ENCODE measurements around the gene FANCB.

- TF ChIP-seq POLR2A (IDR thresholded peaks at IDR 0.05; ENCODE audit: low read depth, low read length) (no peak), CTCF (IDR thresholded peaks at IDR 0.05; ENCODE audit: extremely low read depth in 1 of 2, insufficient read depth in 1 of 2, low read depth in 1 of 2, low read length in 2 of 2) (no peak), EZH2 (IDR thresholded peaks at IDR 0.05; ENCODE audit: borderline replicate concordance, low read depth, low read length, severe bottlenecking) (no peak), POLR2AphosphoS5 (IDR thresholded peaks at IDR 0.05; ENCODE audit: insufficient read depth, low read depth, low read length) (no peak), MAX (IDR thresholded peaks at IDR 0.05; ENCODE audit: insufficient read depth, insufficient read length) (no peak)
Observed at GRCh38 chrX:14829643-14830042, 43.2 kb downstream of the FANCB start.
